NB4 (cell line): ENCODE measurements around the gene MPC1.

Experiments
- CTCF ChIP-seq: IDR thresholded peaks from one replicate; pipeline ENCODE4 v1.5.1; 2012; ENCODE audit warnings: low read depth, low read length
- POLR2A ChIP-seq: IDR thresholded peaks from 2 replicates; pipeline ENCODE4 v1.6.1; 2011; ENCODE audit warnings: mild to moderate bottlenecking; ENCODE audit not compliant: insufficient read length; ENCODE audit errors: extremely low read depth
- TF ChIP-seq, protein P1 (sequence below): IDR thresholded peaks from 2 replicates; pipeline ENCODE4 v1.6.1; 2011; ENCODE audit warnings: low read depth, low read length

DNA sequence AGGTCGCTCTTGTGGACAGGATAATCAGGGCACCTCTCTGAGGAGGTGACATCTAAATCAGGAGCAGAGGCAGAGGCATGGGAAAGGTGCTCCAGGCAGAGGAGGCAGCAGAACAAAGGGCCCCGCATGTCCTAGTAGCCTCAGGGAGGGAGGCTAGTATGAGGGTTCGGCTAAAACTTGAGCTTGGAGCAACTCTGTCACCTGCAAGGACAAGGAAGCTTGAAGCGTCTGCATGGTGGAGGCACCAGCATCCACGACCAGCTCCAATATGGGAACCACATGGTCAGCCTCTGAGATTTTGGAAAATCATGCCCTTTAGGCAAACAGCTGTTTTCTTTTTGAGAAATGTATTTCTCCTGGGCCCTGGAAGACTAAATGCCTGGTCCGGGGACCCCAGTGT lies 13.0 kb upstream of the MPC1 start:
- TF ChIP-seq, protein P1, sequence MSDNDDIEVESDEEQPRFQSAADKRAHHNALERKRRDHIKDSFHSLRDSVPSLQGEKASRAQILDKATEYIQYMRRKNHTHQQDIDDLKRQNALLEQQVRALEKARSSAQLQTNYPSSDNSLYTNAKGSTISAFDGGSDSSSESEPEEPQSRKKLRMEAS: no peak
- TF ChIP-seq CTCF: no peak
- TF ChIP-seq POLR2A: no peak
